Vagina (tissue), 2 donors: ENCODE results near the gene SGK2. TPM values are rescaled to one million over a fixed set of nuclear protein-coding genes. Genes with fewer than 3 reads are reported as not detected.

Experiments used
- DNase-seq, 2 donors: peaks; one replicate each; pipeline ENCODE4 v3.0.0-alpha.2; 2017; ENCODE audit errors: extremely low spot score in 2 of 2
- H3K27ac ChIP-seq: fragments of 200-600 bp; sonication (generic); one replicate; pipeline ENCODE4 v1.5.1; 2019
- H3K27me3 ChIP-seq: fragments of 200-600 bp; sonication (generic); one replicate; pipeline ENCODE4 v1.5.1; 2019
- H3K36me3 ChIP-seq, 2 donors: fragments of 200-600 bp; sonication (generic); one replicate each; pipeline ENCODE4 v1.5.1; 2017 to 2019
- H3K4me1 ChIP-seq: fragments of 200-600 bp; sonication (generic); one replicate; pipeline ENCODE4 v1.5.1; 2019
- H3K4me3 ChIP-seq, 2 donors: fragments of 200-600 bp; sonication (generic); 1 replicate in 1 of 2; 2 replicates in 1 of 2; pipeline ENCODE4 v1.5.1; 2016 to 2019
- H3K9me3 ChIP-seq: fragments of 200-600 bp; sonication (generic); one replicate; pipeline ENCODE4 v1.5.1; 2019
- POLR2A ChIP-seq, 2 donors: fragments of 450-650 bp; IDR thresholded peaks; one replicate each; pipeline ENCODE4 v1.6.1; 2017; ENCODE audit warnings: antibody characterized with exemption in 2 of 2, mild to moderate bottlenecking in 2 of 2, moderate library complexity in 2 of 2
- POLR2AphosphoS5 ChIP-seq, 2 donors: sonication (generic); formaldehyde crosslinking; IDR thresholded peaks; one replicate each; pipeline ENCODE4 v1.9.0; 2017; ENCODE audit warnings: antibody characterized with exemption in 2 of 2, mild to moderate bottlenecking in 2 of 2, low read depth in 1 of 2; ENCODE audit not compliant: insufficient read depth in 1 of 2
- intact Hi-C: fragments of 100-400 bp; cut with DNase I; formaldehyde crosslinking; loops from one replicate; pipeline ENCODE4 v1.15.1; 2023
- total RNA-seq: library from RNA; depleted of rRNA; stranded (reverse); fragments of >200 nt; gene quantifications from one replicate; pipeline ENCODE4 v1.2.3, GENCODE V29; 2016
- TF ChIP-seq, protein P1 (sequence below), 3 experiments: fragments of 450-650 bp in 2 of 3; fragments of 200-600 bp in 1 of 3; sonication (generic) in 1 of 3; IDR thresholded peaks; one replicate each; pipeline ENCODE4 v1.5.1; 2017 to 2019; ENCODE audit warnings: antibody characterized with exemption in 3 of 3, mild to moderate bottlenecking in 2 of 3, moderate library complexity in 2 of 3

SGK2 gene
- total RNA-seq, 1 donor from 2014 or later = 5.4 TPM

DNA sequence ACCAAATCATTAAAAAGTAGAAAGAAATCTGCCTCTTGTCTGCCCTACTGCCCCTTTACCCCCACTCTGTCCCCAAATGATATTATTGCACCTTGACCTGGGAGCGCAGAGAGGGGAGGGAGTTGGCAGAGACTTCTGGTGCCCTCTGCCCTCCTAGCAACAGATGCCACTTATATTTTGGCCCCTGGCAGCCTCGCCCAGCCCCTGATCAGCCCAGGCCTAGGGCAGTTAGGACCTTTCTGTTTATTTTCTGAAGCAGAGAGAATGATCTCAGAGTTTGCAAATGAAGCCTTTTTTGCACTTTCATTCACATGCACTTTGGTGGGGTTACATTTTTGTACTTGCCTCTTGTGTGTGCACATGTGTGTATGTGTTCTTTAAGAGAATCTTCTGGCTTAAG lies 8.4 kb upstream of the SGK2 start:
- no peak for DNase-seq
- no peak overlapping the region for H3K4me3 ChIP-seq
- no peaks in the 10 kb centered on the region for H3K9me3 ChIP-seq
- no peak overlapping the region for H3K27ac ChIP-seq
- intact Hi-C loops = no loop called here
- no peaks in the 10 kb centered on the region for H3K4me1 ChIP-seq
- peaks cover 0 to 4% of the 10 kb centered on the region in 2 donors for H3K36me3 ChIP-seq
- TF ChIP-seq POLR2A (IDR thresholded peaks at IDR 0.05) (no peak), POLR2AphosphoS5 (IDR thresholded peaks at IDR 0.05; ENCODE audit: insufficient read depth in 1 of 2, low read depth in 1 of 2) (no peak)
- TF ChIP-seq, protein P1, sequence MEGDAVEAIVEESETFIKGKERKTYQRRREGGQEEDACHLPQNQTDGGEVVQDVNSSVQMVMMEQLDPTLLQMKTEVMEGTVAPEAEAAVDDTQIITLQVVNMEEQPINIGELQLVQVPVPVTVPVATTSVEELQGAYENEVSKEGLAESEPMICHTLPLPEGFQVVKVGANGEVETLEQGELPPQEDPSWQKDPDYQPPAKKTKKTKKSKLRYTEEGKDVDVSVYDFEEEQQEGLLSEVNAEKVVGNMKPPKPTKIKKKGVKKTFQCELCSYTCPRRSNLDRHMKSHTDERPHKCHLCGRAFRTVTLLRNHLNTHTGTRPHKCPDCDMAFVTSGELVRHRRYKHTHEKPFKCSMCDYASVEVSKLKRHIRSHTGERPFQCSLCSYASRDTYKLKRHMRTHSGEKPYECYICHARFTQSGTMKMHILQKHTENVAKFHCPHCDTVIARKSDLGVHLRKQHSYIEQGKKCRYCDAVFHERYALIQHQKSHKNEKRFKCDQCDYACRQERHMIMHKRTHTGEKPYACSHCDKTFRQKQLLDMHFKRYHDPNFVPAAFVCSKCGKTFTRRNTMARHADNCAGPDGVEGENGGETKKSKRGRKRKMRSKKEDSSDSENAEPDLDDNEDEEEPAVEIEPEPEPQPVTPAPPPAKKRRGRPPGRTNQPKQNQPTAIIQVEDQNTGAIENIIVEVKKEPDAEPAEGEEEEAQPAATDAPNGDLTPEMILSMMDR (IDR thresholded peaks at IDR 0.05) = no peak
- H3K27me3 ChIP-seq = no peaks in the 10 kb centered on the region

DNA sequence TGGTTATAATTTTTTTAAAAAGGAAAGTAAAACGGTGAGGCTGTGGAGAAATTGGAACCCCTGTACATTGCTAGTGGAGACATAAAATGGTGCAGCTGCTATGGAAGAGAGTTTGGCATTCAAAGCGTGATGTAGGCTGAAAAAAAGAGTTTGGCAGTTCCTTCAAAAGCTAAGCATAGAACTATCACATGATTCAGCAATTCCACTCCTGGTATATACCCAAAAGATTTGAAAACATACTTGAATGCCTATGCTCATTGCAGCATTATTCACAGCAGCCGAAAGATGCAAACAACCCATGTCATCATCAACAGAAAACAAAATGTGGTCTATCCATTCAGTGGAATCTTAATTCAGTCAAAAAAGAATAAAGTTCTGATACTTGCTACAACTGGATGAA lies 4.5 kb upstream of the SGK2 start:
- no peak for DNase-seq
- no peaks in the 10 kb centered on the region for H3K9me3 ChIP-seq
- H3K4me1 ChIP-seq = no peaks in the 10 kb centered on the region
- no peak overlapping the region for H3K4me3 ChIP-seq
- no peaks in the 10 kb centered on the region for H3K36me3 ChIP-seq
- H3K27ac ChIP-seq = no peak overlapping the region
- intact Hi-C loops = no loop called here
- no peak for TF ChIP-seq POLR2A (IDR thresholded peaks at IDR 0.05)
- no peak for TF ChIP-seq POLR2AphosphoS5 (IDR thresholded peaks at IDR 0.05; ENCODE audit: insufficient read depth in 1 of 2, low read depth in 1 of 2)
- TF ChIP-seq, protein P1 (IDR thresholded peaks at IDR 0.05) = no peak
- no peaks in the 10 kb centered on the region for H3K27me3 ChIP-seq

DNA sequence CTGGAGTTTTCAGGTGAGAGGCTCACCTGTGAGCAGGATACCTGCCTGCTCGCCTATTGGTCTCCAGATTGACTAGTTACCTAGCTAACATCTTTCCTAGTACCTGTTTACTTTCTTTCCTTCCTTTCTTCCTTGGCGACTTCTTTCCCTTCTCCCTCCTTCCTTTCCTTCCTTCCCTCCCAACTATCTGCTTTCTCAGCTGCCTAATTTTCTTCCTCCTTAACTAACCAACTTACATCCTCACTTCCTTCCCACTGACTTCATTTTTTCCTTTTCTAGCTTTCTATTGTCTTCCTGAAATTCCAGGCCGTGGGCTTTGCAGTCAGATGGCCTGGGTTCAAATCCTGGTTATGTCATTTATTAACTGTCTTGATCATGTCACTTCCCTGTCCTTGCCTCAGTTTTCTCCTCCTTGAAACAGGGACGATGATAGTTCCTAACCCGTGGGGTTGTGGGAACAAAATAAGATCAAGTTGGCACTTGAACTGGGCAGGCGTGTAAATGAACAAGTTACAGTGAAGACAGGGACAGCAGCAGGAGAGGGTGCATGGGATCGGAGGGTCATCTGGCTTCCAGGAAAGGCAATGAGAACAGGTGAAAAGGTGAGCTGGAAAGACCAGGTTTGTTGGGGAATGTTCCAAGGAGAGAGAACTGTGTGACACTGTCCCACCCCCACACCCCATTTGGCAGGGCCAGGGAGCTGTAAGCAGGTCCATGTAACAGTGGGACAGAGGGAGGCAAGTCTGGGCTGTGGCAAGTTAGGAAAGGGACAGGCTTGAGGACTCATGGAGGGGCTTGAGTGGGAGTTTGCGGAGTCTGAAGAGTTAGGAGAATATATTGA lies 540 bp downstream of the SGK2 start:
- Histone ChIP-seq H3K36me3 (no peaks in the 10 kb centered on the region), H3K4me1 (no peaks in the 10 kb centered on the region), H3K9me3 (no peaks in the 10 kb centered on the region), H3K27me3 (no peaks in the 10 kb centered on the region), H3K4me3 (no peak overlapping the region), H3K27ac (no peak overlapping the region)
- intact Hi-C loops = no loop called here
- no peak for DNase-seq
- TF ChIP-seq POLR2A (IDR thresholded peaks at IDR 0.05) = no peak
- TF ChIP-seq, protein P1 (IDR thresholded peaks at IDR 0.05) = no peak
- no peak for TF ChIP-seq POLR2AphosphoS5 (IDR thresholded peaks at IDR 0.05; ENCODE audit: insufficient read depth in 1 of 2, low read depth in 1 of 2)

DNA sequence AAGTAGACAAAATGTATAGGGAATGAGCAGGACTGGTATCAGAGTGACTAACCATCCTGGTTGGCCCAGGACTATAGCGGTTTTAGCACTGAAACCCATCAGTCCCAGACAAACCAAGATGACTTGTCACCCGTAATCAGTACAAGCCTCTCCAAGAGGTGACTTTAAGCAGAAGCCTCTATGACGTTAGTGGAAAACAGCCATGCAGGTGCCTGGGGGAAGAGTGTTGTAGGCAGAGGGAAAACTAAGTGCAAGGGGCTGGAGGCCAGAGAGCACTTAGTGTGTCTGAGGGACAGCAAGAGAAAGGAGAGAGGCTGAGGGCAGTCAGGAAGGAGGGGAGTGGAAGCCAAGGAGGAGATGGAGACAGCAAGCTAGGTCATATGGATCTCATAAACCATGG lies 2.1 kb downstream of the SGK2 start:
- DNase-seq = no peak
- Histone ChIP-seq H3K36me3 (no peaks in the 10 kb centered on the region), H3K27ac (no peak overlapping the region), H3K27me3 (no peaks in the 10 kb centered on the region), H3K4me1 (no peaks in the 10 kb centered on the region), H3K4me3 (no peak overlapping the region), H3K9me3 (no peaks in the 10 kb centered on the region)
- intact Hi-C loops = no loop called here
- TF ChIP-seq, protein P1 (IDR thresholded peaks at IDR 0.05) = no peak
- TF ChIP-seq POLR2AphosphoS5 (IDR thresholded peaks at IDR 0.05; ENCODE audit: insufficient read depth in 1 of 2, low read depth in 1 of 2) (no peak), POLR2A (IDR thresholded peaks at IDR 0.05) (no peak)

DNA sequence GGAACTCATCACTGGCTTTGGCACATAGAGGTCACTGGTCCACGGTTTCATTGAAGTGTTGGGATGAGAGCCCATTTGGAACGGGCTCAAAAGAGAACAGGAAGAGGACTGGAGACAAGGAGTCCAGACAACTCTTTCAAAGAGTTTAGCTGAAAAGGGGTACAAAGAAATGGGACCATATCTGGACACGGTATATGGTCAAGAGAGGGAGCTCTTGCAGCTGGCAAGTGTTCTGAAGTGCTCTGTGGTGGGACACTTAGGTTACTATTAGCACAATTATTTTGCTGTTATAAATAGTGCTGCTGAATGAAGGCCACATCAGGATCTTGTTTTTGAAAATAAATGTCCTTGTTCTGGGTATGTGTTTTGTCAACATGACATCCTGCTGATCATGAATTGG lies 4.6 kb downstream of the SGK2 start:
- no peak for DNase-seq
- intact Hi-C loops = no loop called here
- no peaks in the 10 kb centered on the region for H3K9me3 ChIP-seq

More for the DNA sequence above, 4.6 kb downstream of the SGK2 start:
- H3K27me3 ChIP-seq = no peaks in the 10 kb centered on the region
- no peak overlapping the region for H3K4me3 ChIP-seq
- no peaks in the 10 kb centered on the region for H3K36me3 ChIP-seq
- TF ChIP-seq POLR2AphosphoS5 (IDR thresholded peaks at IDR 0.05; ENCODE audit: insufficient read depth in 1 of 2, low read depth in 1 of 2) = no peak
- no peak for TF ChIP-seq POLR2A (IDR thresholded peaks at IDR 0.05)
- TF ChIP-seq, protein P1 (IDR thresholded peaks at IDR 0.05) = no peak
- no peak overlapping the region for H3K27ac ChIP-seq
- H3K4me1 ChIP-seq = no peaks in the 10 kb centered on the region
